GM12891 (cell line): ENCODE measurements around the gene PLEKHA5.
"Not testable (repeated sequence)": the region's sequence is repeated elsewhere in the genome, so short reads cannot be mapped to it uniquely, and the experiment has no call there.

ENCODE experiments used
- DNase-seq: peaks from one replicate; pipeline ENCODE4 v3.0.0; 2011; ENCODE audit warnings: low spot score; ENCODE audit not compliant: insufficient read length
- FAIRE-seq: peaks from 2 replicates; lab custom pipeline; 2011; peaks lifted over from hg19 to GRCh38; lab: Jason Lieb, UNC
- PAX5 ChIP-seq: IDR thresholded peaks from 2 replicates; pipeline ENCODE4 v1.6.1; 2011; ENCODE audit warnings: low read length, moderate library complexity, mild to moderate bottlenecking; ENCODE audit not compliant: insufficient read depth, severe bottlenecking
- POLR2A ChIP-seq: IDR thresholded peaks from 2 replicates; pipeline ENCODE4 v1.6.1; 2011; ENCODE audit warnings: low read depth, low read length, control low read depth
- POLR2AphosphoS5 ChIP-seq: IDR thresholded peaks from 2 replicates; pipeline ENCODE4 v1.6.1; 2011; ENCODE audit warnings: low read depth, low read length, control low read depth
- POU2F2 ChIP-seq: IDR thresholded peaks from 2 replicates; pipeline ENCODE4 v1.6.1; 2011; ENCODE audit warnings: low read depth, mild to moderate bottlenecking, control low read depth, low read length, moderate library complexity
- SPI1 ChIP-seq: IDR thresholded peaks from 2 replicates; pipeline ENCODE4 v1.6.1; 2011; ENCODE audit warnings: low read depth, low read length, control low read depth
- TAF1 ChIP-seq: IDR thresholded peaks from 2 replicates; pipeline ENCODE4 v1.6.1; 2011; ENCODE audit warnings: low read depth, low read length, control low read depth

The PLEKHA5 gene

GRCh38 chr12:19323805-19324204 lies 194.3 kb downstream of the PLEKHA5 start:
- FAIRE-seq (no peak), DNase-seq (no peak)
- TF ChIP-seq PAX5 (no peak), SPI1 (no peak), TAF1 (no peak), POU2F2 (no peak), POLR2AphosphoS5 (no peak), POLR2A (no peak)

- TF ChIP-seq POLR2AphosphoS5 (no peak), SPI1 (no peak), TAF1 (no peak), POLR2A (no peak), PAX5 (no peak), POU2F2 (no peak)
- DNase-seq: no peak
- no peak for FAIRE-seq
Measured at GRCh38 chr12:19326102-19326501, 196.6 kb downstream of the PLEKHA5 start.

DNA sequence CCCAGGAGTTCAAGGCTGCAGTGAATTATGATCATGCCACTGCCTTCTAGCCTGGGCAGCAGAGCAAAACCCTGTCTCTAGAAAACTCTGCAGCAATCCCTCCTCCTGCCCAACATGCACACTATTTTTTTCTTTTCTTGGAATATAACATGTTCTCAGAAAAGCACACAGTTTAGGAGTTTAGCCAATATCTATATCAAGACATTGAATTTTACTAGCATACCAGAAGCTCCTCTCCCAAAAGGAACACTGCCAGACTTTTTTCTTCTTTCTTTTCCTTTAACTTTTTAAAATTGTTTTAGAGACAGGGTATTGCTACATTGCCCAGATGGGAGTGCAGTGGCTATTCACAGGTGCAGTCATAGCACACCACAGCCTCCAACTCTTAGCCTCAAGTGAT lies 202.7 kb downstream of the PLEKHA5 start:
- no peak for FAIRE-seq
- TF ChIP-seq TAF1 (no peak), SPI1 (no peak), POLR2AphosphoS5 (no peak), POU2F2 (no peak), PAX5 (no peak), POLR2A (no peak)

GRCh38 chr12:19338405-19338804 lies 208.9 kb downstream of the PLEKHA5 start:
- FAIRE-seq: no peak
- TF ChIP-seq POU2F2 (no peak), PAX5 (no peak), TAF1 (no peak), POLR2A (no peak), SPI1 (no peak), POLR2AphosphoS5 (no peak)
- DNase-seq: no peak

More for the DNA sequence above, 202.7 kb downstream of the PLEKHA5 start:
- no peak for DNase-seq

DNA sequence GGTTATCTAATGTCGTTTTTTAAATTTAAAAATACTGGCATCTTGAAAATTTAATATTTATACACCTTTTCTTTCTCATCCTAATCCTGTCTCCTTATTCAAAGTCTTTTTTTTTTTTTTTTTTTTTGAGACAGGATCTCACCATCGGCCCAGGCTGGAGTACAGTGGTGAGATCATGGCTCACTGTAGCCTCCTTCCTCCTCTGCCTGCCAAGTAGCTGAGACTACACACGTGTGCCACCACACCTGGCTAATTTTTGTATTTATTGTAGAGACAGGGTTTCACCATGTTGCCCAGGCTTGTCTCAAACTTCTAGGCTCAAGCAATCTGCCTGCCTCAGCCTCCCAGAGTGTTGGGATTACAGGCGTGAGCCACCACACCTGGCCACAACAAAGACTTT lies 221.3 kb downstream of the PLEKHA5 start:
- not testable (repeated sequence) for FAIRE-seq, DNase-seq

DNA sequence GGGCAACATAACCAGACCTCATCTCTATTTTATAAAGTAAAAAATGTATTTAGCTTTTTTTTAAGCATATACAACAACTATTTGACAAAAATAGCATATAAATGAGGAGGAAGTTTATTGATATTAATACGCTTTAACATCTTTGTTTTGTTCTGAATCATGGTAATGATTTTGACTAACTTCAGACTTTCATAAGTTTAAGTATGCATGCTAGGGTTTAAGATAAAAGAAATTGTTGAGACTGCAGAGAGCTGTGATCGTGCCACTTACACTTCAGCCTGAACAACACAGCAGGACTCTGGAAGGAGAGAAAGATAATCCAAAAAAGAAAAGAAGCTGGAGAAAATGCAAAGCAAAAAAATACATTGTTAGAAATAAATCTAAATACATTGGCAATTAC lies 221.8 kb downstream of the PLEKHA5 start:
- DNase-seq: no peak
- no peak for FAIRE-seq
- no peak for TF ChIP-seq POU2F2
- TF ChIP-seq SPI1: no peak
- no peak for TF ChIP-seq POLR2A
- TF ChIP-seq PAX5: no peak
- no peak for TF ChIP-seq POLR2AphosphoS5
- no peak for TF ChIP-seq TAF1

GRCh38 chr12:19369691-19370148 lies 240.2 kb downstream of the PLEKHA5 start:
- FAIRE-seq: no peak

DNA sequence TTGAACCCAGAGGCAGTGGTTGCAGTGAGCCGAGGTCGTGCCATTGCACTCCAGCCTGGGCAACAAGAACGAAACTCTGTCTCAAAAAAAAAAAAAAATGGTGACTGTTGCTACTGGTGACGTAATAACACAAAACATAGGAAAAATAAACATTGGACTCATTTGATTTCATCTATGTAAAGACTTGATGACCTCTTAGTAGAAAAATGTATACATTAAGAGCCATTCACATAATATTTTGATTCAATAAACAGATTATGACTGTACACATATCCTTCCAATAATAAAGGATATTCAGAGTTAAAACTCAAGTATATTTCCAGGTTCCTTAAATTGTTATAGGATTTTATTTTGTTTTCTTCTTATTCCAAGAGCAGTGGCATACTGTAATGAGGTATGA lies 244.1 kb downstream of the PLEKHA5 start:
- TF ChIP-seq TAF1 (no peak), POLR2AphosphoS5 (no peak), SPI1 (no peak), PAX5 (no peak)
- no peak for DNase-seq
- FAIRE-seq: no peak

More at GRCh38 chr12:19369691-19370148, 240.2 kb downstream of the PLEKHA5 start:
- no peak for TF ChIP-seq POLR2A
- TF ChIP-seq POLR2AphosphoS5: no peak
- no peak for TF ChIP-seq POU2F2
- no peak for TF ChIP-seq SPI1
- no peak for TF ChIP-seq PAX5
- TF ChIP-seq TAF1: no peak
- DNase-seq: no peak

- TF ChIP-seq SPI1: no peak
- FAIRE-seq: no peak
- DNase-seq: no peak
Measured at GRCh38 chr12:19375888-19376287, 246.4 kb downstream of the PLEKHA5 start.

DNA sequence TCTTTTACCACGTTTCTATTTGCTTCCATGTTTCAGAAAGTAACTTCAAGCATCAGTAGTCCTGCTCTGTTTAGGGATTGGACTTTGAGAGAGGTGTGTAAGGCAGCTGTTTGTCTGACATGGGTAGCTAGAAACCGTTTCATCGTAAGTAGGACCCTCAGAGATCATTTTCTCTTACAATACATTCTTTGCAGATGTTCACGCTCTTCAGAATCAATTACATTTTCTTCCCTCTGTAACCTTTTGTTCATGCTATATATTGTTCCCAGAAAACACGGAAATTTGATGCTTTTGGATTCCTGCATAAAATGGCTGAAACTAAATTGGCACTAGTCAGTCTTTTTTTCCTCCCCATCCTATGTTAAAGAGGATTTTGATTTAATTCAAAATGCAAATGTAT lies 247.2 kb downstream of the PLEKHA5 start:
- DNase-seq (no peak), FAIRE-seq (no peak)
- no peak for TF ChIP-seq TAF1
- TF ChIP-seq SPI1: no peak
- TF ChIP-seq POLR2A: no peak
- no peak for TF ChIP-seq POU2F2
- TF ChIP-seq POLR2AphosphoS5: no peak
- TF ChIP-seq PAX5: no peak

DNA sequence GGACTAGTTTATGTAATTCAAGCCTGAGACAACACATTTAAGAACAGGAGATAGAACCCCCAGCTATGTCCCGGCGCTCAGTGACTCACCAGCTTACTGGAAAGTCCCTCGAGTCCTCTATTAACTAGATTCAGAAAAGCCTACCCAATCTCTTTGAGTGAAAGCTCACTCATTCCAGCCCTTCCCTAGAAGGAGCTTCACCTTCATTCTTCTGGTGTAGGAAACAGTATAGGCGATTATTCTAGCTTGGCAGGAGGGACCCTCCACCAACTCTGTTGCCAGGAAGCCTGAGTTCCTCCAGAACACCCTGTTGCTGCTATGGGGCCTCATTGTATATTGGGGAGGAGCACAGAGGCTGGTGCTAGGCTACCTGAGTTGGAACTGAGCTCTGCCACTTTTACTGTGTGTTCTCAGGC lies 252.6 kb downstream of the PLEKHA5 start:
- TF ChIP-seq POLR2AphosphoS5: no peak
- no peak for TF ChIP-seq POLR2A
- no peak for TF ChIP-seq TAF1
- no peak for TF ChIP-seq POU2F2
- no peak for TF ChIP-seq SPI1
- no peak for FAIRE-seq
- DNase-seq: no peak

- no peak for TF ChIP-seq TAF1
- TF ChIP-seq POLR2AphosphoS5: no peak
- TF ChIP-seq POLR2A: no peak
- no peak for TF ChIP-seq PAX5
- TF ChIP-seq POU2F2: no peak
- no peak for TF ChIP-seq SPI1
- no peak for FAIRE-seq
Measured at GRCh38 chr12:19382563-19382962, 253.0 kb downstream of the PLEKHA5 start.

More at GRCh38 chr12:19382563-19382962, 253.0 kb downstream of the PLEKHA5 start:
- no peak for DNase-seq
